Thyroid gland (tissue), 4 donors: ENCODE data around the gene DIP2A. TPM values are rescaled to one million over a fixed set of nuclear protein-coding genes. Genes with fewer than 3 reads are reported as not detected.

Source experiments
- DNase-seq, 2 donors: peaks; one replicate each; pipeline ENCODE4 v3.0.0-alpha.2; 2019
- H3K27ac ChIP-seq, 3 donors: fragments of 200-600 bp; sonication (generic); 1 replicate in 2 of 3; 2 replicates in 1 of 3; pipeline ENCODE4 v1.5.1; 2016 to 2019; ENCODE audit warnings: mild to moderate bottlenecking in 1 of 3, moderate library complexity in 1 of 3
- H3K27me3 ChIP-seq: fragments of 200-600 bp; sonication (generic); one replicate; pipeline ENCODE4 v1.5.1; 2019
- H3K36me3 ChIP-seq, 2 donors: fragments of 200-600 bp; sonication (generic); one replicate each; pipeline ENCODE4 v1.5.1; 2016 to 2019
- H3K4me1 ChIP-seq, 2 donors: fragments of 200-600 bp; sonication (generic); one replicate each; pipeline ENCODE4 v1.5.1; 2017 to 2019
- H3K4me3 ChIP-seq, 3 donors: fragments of 200-600 bp; sonication (generic); replicated peaks in 1 of 3; 1 replicate in 2 of 3; 2 replicates in 1 of 3; pipeline ENCODE4 v1.5.1; 2016; ENCODE audit warnings: mild to moderate bottlenecking in 1 of 3
- H3K9me3 ChIP-seq: fragments of 200-600 bp; sonication (generic); one replicate; pipeline ENCODE4 v1.5.1; 2017
- POLR2A ChIP-seq, 2 donors: fragments of 450-650 bp; IDR thresholded peaks; one replicate each; pipeline ENCODE4 v1.6.1; 2017; ENCODE audit warnings: antibody characterized with exemption in 2 of 2, mild to moderate bottlenecking in 2 of 2, moderate library complexity in 1 of 2
- WGBS, 2 donors: methylation state at CpG; one replicate each; pipeline ENCODE4 v1.1.5; 2017; 5-methylcytosine and 5-hydroxymethylcytosine counted together
- intact Hi-C: fragments of 100-400 bp; cut with DNase I; formaldehyde crosslinking; loops from one replicate; pipeline ENCODE4 v1.15.1; 2023
- total RNA-seq, 4 donors: library from RNA; depleted of rRNA; stranded (reverse); fragments of >200 nt; gene quantifications; one replicate each; pipeline ENCODE4 v1.2.3, GENCODE V29; 2016
- TF ChIP-seq, protein P1 (sequence below), 6 experiments: fragments of 200-600 bp in 3 of 6; fragments of 450-650 bp in 3 of 6; sonication (generic) in 3 of 6; IDR thresholded peaks; one replicate each; pipeline ENCODE4 v1.5.1; 2016 to 2019; ENCODE audit warnings: antibody characterized with exemption in 6 of 6, mild to moderate bottlenecking in 2 of 6, inconsistent platforms in 1 of 6, moderate library complexity in 1 of 6

DIP2A gene
- total RNA-seq, 4 donors from 2014 or later: 35.1 to 56.3 (median 42.9) TPM

DNA sequence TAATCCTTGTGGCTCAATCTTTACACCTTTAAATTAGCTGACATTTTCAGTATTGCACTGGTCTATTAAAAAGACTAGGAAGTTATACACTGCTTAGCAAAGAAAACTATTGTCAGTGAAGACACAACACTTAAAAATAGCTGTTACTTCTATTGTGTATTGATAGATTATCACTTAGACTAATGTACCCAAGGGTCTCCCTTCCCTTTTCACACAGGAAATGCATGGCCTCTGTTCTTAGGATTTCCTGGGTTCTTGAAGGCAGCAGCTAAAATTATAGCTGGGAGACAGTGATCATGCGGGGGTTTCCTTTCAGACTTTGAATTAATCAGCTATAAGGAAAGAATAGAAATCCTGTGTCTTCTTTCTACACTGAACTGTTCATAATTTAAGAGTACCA lies 12.8 kb downstream of the DIP2A start:
- Histone ChIP-seq H3K27ac (no peak overlapping the region), H3K9me3 (no peaks in the 10 kb centered on the region), H3K36me3 (no peaks in the 10 kb centered on the region), H3K4me1 (peaks cover 5 to 13% of the 10 kb centered on the region in 2 donors), H3K27me3 (no peaks in the 10 kb centered on the region), H3K4me3 (no peak overlapping the region)
- no peak for DNase-seq
- intact Hi-C loops: no loop called here
- TF ChIP-seq POLR2A (IDR thresholded peaks at IDR 0.05): no peak
- TF ChIP-seq, protein P1, sequence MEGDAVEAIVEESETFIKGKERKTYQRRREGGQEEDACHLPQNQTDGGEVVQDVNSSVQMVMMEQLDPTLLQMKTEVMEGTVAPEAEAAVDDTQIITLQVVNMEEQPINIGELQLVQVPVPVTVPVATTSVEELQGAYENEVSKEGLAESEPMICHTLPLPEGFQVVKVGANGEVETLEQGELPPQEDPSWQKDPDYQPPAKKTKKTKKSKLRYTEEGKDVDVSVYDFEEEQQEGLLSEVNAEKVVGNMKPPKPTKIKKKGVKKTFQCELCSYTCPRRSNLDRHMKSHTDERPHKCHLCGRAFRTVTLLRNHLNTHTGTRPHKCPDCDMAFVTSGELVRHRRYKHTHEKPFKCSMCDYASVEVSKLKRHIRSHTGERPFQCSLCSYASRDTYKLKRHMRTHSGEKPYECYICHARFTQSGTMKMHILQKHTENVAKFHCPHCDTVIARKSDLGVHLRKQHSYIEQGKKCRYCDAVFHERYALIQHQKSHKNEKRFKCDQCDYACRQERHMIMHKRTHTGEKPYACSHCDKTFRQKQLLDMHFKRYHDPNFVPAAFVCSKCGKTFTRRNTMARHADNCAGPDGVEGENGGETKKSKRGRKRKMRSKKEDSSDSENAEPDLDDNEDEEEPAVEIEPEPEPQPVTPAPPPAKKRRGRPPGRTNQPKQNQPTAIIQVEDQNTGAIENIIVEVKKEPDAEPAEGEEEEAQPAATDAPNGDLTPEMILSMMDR (IDR thresholded peaks at IDR 0.05): no peak
- WGBS, 2 donors: 91 to 92% methylated on average over 1 of the region's 1 CpG

DNA sequence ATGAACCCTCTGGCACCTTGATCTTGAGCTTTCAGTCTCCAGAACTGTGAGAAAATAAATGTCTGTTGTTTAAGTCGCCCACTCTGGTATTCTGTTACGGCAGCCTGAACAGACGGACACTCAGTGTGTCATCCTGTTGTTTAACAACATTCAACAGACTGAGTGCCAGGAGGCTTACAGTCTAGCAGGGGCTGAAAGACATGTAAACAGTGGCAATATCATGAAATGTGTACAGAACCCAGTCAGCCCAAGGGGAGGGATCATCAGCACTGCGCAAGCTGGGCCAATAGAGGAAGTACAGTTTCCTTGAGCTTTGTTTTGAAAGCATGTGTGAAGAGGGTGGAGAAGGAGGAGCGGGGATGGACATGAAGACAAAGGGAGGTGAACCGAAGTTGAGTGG lies 13.6 kb downstream of the DIP2A start:
- TF ChIP-seq POLR2A (IDR thresholded peaks at IDR 0.05): no peak
- TF ChIP-seq, protein P1 (IDR thresholded peaks at IDR 0.05): no peak
- H3K27ac ChIP-seq: no peak overlapping the region
- WGBS, 2 donors: 68 to 69% methylated on average over 6 of the region's 6 CpGs
- DNase-seq: peak; percentile 10 to 13
- no peaks in the 10 kb centered on the region for H3K27me3 ChIP-seq
- H3K4me1 ChIP-seq: peaks cover 5 to 13% of the 10 kb centered on the region in 2 donors
- H3K36me3 ChIP-seq: no peaks in the 10 kb centered on the region
- no peak overlapping the region for H3K4me3 ChIP-seq
- no peaks in the 10 kb centered on the region for H3K9me3 ChIP-seq
- intact Hi-C loops: no loop called here

DNA sequence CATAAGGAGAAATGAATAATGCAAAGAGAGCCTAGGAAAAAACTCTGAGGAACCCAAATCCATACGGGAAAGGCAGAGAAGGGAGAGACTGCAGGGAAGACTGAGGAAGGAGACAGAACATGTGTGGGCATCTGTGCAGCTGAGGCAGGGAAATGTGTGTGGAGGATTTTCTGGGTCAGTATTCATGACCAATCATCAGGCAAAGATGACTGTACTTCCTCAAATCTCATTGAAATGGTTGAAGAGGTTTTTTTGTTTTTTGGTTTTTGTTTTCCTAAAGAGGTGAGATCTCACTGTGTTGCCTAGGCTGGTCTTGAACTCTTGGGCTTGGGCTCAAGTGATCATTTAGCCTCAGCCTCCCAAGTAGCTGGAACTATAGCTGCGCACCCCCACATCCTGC lies 15.7 kb downstream of the DIP2A start:
- H3K27me3 ChIP-seq: no peaks in the 10 kb centered on the region
- H3K36me3 ChIP-seq: no peaks in the 10 kb centered on the region
- WGBS, 2 donors: 96 to 99% methylated on average over 2 of the region's 2 CpGs
- H3K4me3 ChIP-seq: no peak overlapping the region
- intact Hi-C loops: no loop called here
- no peaks in the 10 kb centered on the region for H3K9me3 ChIP-seq
- H3K27ac ChIP-seq: no peak overlapping the region
- peaks cover 9 to 15% of the 10 kb centered on the region in 2 donors for H3K4me1 ChIP-seq
- TF ChIP-seq POLR2A (IDR thresholded peaks at IDR 0.05): no peak
- TF ChIP-seq, protein P1 (IDR thresholded peaks at IDR 0.05): no peak
- DNase-seq: no peak

DNA sequence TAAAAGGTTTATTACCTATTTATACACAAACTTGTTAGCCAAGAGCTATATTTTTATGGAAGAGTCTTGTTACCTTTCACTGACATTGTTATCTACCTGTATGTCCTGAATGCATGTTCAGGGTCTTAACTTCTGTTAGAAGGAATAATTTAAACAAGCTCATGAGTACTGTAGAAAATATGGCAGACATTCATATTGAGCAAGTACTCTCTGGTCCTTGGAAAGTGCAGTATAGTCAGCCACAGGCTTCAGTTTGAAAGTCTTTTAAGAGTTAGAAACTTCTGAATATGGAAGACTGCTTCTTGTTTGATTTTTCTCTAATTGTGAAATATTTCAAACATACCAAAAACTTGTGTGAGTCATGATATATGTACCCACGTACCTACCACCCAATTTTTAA lies 16.6 kb downstream of the DIP2A start:
- no peak for TF ChIP-seq POLR2A (IDR thresholded peaks at IDR 0.05)
- TF ChIP-seq, protein P1 (IDR thresholded peaks at IDR 0.05): no peak
- no peak overlapping the region for H3K27ac ChIP-seq
- WGBS, 2 donors: 94 to 96% methylated on average over 1 of the region's 1 CpG
- H3K9me3 ChIP-seq: no peaks in the 10 kb centered on the region
- no peak for DNase-seq
- no peaks in the 10 kb centered on the region for H3K27me3 ChIP-seq
- H3K4me1 ChIP-seq: peaks cover 9 to 15% of the 10 kb centered on the region in 2 donors
- H3K4me3 ChIP-seq: no peak overlapping the region
- H3K36me3 ChIP-seq: no peaks in the 10 kb centered on the region
- intact Hi-C loops: no loop called here

DNA sequence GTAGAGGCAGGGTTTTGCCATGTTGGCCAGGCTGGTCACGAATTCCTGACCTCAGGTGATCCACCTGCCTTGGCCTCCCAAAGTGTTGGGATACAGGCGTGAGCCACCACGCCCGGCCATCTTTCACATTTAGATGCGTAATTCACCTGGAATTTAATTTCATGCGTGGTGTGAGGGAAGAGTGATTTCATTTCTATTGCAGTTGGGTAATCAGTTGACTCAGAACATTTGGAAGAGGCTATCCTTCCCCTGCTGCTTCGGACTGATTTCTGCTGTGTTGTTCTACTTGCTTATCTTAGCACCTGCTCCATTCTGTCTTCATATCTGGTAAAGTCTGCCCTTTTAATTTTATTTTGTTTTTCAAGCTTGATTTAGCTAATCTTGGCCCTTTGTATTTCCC lies 19.1 kb downstream of the DIP2A start:
- no peaks in the 10 kb centered on the region for H3K36me3 ChIP-seq
- WGBS, 2 donors: 97% methylated on average over 7 of the region's 7 CpGs
- peaks cover 4 to 5% of the 10 kb centered on the region in 2 donors for H3K4me1 ChIP-seq
- intact Hi-C loops: no loop called here
- TF ChIP-seq POLR2A (IDR thresholded peaks at IDR 0.05): no peak
- TF ChIP-seq, protein P1 (IDR thresholded peaks at IDR 0.05): no peak
- H3K27me3 ChIP-seq: no peaks in the 10 kb centered on the region
- H3K9me3 ChIP-seq: no peaks in the 10 kb centered on the region
- H3K27ac ChIP-seq: no peak overlapping the region
- no peak for DNase-seq
- no peak overlapping the region for H3K4me3 ChIP-seq
